DND-41 (cell line): ENCODE measurements around the gene NCKAP5L.

Experiments
- ATAC-seq: fragments of 200-7000 bp; cut with Tn5 transposase; 3 replicates; pipeline ENCODE4 v1.9.1; 2021; ENCODE audit warnings: low read depth; ENCODE audit not compliant: insufficient read depth
- DNase-seq: peaks from one replicate; pipeline ENCODE4 v3.0.0-alpha.2; 2020
- H2AFZ ChIP-seq: 2 replicates; pipeline ENCODE4 v1.6.0; 2012; ENCODE audit warnings: low read depth, low read length
- H3K27ac ChIP-seq: 2 replicates; pipeline ENCODE4 v1.5.1; 2012; ENCODE audit warnings: low read length, inconsistent platforms
- H3K27me3 ChIP-seq: fragments of 200-600 bp; sonication (generic); 2 replicates; pipeline ENCODE4 v1.6.0; 2012; ENCODE audit warnings: low read length, mild to moderate bottlenecking, inconsistent platforms; ENCODE audit not compliant: insufficient read depth, poor library complexity
- H3K36me3 ChIP-seq: 2 replicates; pipeline ENCODE4 v1.5.1; 2012; ENCODE audit warnings: low read length, inconsistent platforms; ENCODE audit not compliant: insufficient read depth
- H3K4me1 ChIP-seq: 2 replicates; pipeline ENCODE4 v1.5.1; 2012; ENCODE audit warnings: mild to moderate bottlenecking, low read length; ENCODE audit not compliant: insufficient read depth
- H3K4me2 ChIP-seq: 2 replicates; pipeline ENCODE4 v1.6.0; 2012; ENCODE audit warnings: mild to moderate bottlenecking, moderate library complexity, low read length, inconsistent platforms; ENCODE audit not compliant: insufficient read depth
- H3K4me3 ChIP-seq, 2 experiments: fragments of 200-600 bp in 1 of 2; shearing (Covaris generic) in 1 of 2; 2 replicates each; pipeline ENCODE4 v1.5.1; 2012 to 2016; ENCODE audit warnings: inconsistent platforms in 2 of 2, low read length in 2 of 2, mild to moderate bottlenecking in 2 of 2, low read depth in 1 of 2, moderate library complexity in 1 of 2
- H3K79me2 ChIP-seq: 2 replicates; pipeline ENCODE4 v1.6.0; 2012; ENCODE audit warnings: low read length, inconsistent platforms; ENCODE audit not compliant: insufficient read depth
- H3K9ac ChIP-seq: 2 replicates; pipeline ENCODE4 v1.6.0; 2012; ENCODE audit warnings: low read depth, mild to moderate bottlenecking, inconsistent platforms, low read length, moderate library complexity
- H3K9me3 ChIP-seq: 2 replicates; pipeline ENCODE4 v1.5.1; 2012; ENCODE audit warnings: low read length, moderate library complexity, mild to moderate bottlenecking, inconsistent platforms; ENCODE audit not compliant: insufficient read depth, severe bottlenecking
- H4K20me1 ChIP-seq: 2 replicates; pipeline ENCODE4 v1.6.0; 2012; ENCODE audit warnings: low read length; ENCODE audit not compliant: insufficient read depth
- CTCF ChIP-seq: IDR thresholded peaks from 2 replicates; pipeline ENCODE4 v1.5.1; 2012; ENCODE audit warnings: borderline replicate concordance, low read length, moderate library complexity, mild to moderate bottlenecking; ENCODE audit not compliant: poor library complexity, severe bottlenecking; ENCODE audit errors: extremely low read depth
- EZH2 ChIP-seq: IDR thresholded peaks from 3 replicates; pipeline ENCODE4 v1.6.1; 2012; ENCODE audit warnings: borderline replicate concordance, low read depth, mild to moderate bottlenecking, moderate library complexity, low read length, inconsistent platforms; ENCODE audit not compliant: severe bottlenecking

The NCKAP5L gene

DNA sequence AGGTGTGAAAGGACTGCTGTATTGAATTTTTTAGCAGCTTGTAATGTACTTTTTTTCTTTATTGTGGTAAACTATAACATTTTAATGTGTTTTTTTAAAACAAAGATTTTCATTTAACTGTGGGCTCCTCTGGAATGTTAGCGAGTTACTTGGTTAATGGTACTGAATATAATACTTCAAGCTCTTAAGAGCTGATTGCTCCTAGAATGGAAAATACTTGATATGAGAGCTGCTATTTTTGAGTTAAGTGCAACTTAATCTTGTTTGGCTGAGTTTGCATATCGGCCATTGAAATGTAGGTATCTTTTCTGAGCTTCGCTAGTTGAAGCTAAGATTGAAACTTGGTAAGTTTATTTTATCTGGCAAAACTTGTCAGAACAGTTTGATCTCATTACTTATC is 79.4 kb downstream of the NCKAP5L start:
- TF ChIP-seq CTCF (no peak), EZH2 (no peak)
- H3K9me3 ChIP-seq = no peaks in the 10 kb centered on the region
- 0 out of 2 replicates have a peak overlapping the region, but pooled peaks have one; percentile 11 for H3K4me2 ChIP-seq
- peaks cover 35% of the 10 kb centered on the region for H3K4me1 ChIP-seq
- no peak overlapping the region for H3K9ac ChIP-seq
- H3K27ac ChIP-seq = no peak overlapping the region
- H3K79me2 ChIP-seq = peaks cover 100% of the 10 kb centered on the region
- H3K36me3 ChIP-seq = peaks cover 67% of the 10 kb centered on the region
- no peaks in the 10 kb centered on the region for H3K27me3 ChIP-seq
- no peak overlapping the region for H2AFZ ChIP-seq
- no peak for DNase-seq
- H4K20me1 ChIP-seq = peaks cover 93% of the 10 kb centered on the region
- no peak overlapping the region for H3K4me3 ChIP-seq
- ATAC-seq = no peak

DNA sequence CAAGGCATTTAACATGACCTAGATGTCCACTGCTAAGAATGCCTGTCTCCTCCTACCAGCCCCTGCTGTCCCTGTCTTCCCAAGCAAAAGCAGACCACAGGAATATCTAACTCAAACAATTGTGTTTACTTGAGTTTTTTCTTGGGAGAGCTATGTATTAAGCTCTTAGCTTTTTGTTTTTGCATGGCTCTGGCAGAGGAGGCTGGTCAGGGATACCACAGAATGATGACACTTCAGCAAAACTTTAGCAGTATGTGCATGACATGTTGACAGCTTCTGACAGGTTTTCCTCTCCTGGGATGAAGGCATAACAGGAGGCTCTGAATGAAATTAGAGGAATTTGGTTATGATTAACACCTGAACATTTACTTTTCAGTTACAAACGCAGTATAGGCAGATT is 79.9 kb downstream of the NCKAP5L start:
- peaks cover 100% of the 10 kb centered on the region for H3K79me2 ChIP-seq
- peaks cover 64% of the 10 kb centered on the region for H3K36me3 ChIP-seq
- peaks cover 94% of the 10 kb centered on the region for H4K20me1 ChIP-seq
- ATAC-seq = no peak
- no peak overlapping the region for H3K4me2 ChIP-seq
- no peak overlapping the region; the same call in 1 of the 2 replicates for H3K27ac ChIP-seq
- no peaks in the 10 kb centered on the region for H3K27me3 ChIP-seq
- no peak overlapping the region for H3K9ac ChIP-seq
- H3K9me3 ChIP-seq = no peaks in the 10 kb centered on the region
- DNase-seq = no peak
- peaks cover 40% of the 10 kb centered on the region for H3K4me1 ChIP-seq
- TF ChIP-seq CTCF = no peak
- TF ChIP-seq EZH2 = no peak
- H3K4me3 ChIP-seq = no peak overlapping the region
- H2AFZ ChIP-seq = no peak overlapping the region

DNA sequence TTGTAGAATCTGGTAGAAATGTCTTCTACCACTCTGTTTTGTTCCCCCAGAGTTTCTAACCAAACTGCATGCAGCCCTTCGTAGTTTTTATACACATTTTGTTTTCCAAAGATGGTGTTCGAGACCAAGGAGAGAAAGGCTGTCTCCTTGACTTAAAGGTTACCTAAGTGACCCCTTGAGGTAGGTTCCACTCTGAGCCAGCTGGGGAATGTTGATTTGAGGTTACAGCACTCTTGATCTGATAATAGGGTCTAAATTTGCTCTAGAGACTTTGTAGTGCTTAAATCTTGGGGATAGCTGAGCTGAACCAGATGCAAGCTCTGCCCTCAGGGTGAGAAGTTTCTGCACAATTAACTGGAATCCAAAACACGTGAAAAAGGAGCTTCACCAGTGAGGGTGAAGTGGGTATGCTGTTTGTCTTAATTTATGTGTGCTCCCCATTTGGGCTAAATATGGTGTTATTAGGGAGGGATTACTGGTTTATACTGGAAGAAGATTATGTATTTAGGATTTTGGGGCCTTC is 83.8 kb downstream of the NCKAP5L start:
- Histone ChIP-seq H3K4me1 (peaks cover 46% of the 10 kb centered on the region), H2AFZ (no peak overlapping the region), H3K4me3 (peak overlapping the region in 1 of 2 experiments; percentile 16; a peak in 1 of 4 replicates), H3K79me2 (peaks cover 80% of the 10 kb centered on the region), H3K4me2 (peak overlapping the region; percentile 94), H3K27ac (no peak overlapping the region), H3K9me3 (no peaks in the 10 kb centered on the region), H3K9ac (no peak overlapping the region), H3K36me3 (peaks cover 43% of the 10 kb centered on the region), H4K20me1 (peaks cover 72% of the 10 kb centered on the region), H3K27me3 (no peaks in the 10 kb centered on the region)
- no peak for DNase-seq
- TF ChIP-seq CTCF = no peak
- no peak for TF ChIP-seq EZH2
- ATAC-seq = no peak
